ENCODE data around the gene ZFP3.

DNA sequence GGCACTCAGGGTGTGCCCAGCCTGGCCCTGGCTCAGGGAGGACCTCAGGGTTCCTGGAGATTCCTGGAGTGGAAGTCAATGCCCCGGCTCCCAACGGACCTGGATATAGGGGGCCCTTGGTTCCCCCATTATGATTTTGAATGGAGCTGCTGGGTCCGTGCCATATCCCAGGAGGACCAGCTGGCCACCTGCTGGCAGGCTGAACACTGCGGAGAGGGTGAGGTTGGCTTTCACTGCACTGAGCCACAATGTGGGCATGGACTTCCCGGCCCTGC, 61.1 kb downstream of the ZFP3 start:
- TF ChIP-seq, protein P1, sequence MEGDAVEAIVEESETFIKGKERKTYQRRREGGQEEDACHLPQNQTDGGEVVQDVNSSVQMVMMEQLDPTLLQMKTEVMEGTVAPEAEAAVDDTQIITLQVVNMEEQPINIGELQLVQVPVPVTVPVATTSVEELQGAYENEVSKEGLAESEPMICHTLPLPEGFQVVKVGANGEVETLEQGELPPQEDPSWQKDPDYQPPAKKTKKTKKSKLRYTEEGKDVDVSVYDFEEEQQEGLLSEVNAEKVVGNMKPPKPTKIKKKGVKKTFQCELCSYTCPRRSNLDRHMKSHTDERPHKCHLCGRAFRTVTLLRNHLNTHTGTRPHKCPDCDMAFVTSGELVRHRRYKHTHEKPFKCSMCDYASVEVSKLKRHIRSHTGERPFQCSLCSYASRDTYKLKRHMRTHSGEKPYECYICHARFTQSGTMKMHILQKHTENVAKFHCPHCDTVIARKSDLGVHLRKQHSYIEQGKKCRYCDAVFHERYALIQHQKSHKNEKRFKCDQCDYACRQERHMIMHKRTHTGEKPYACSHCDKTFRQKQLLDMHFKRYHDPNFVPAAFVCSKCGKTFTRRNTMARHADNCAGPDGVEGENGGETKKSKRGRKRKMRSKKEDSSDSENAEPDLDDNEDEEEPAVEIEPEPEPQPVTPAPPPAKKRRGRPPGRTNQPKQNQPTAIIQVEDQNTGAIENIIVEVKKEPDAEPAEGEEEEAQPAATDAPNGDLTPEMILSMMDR (IDR thresholded peaks at IDR 0.05): no peak
- TF ChIP-seq POLR2A (IDR thresholded peaks at IDR 0.05; ENCODE audit: low read depth): no peak
- no peak for TF ChIP-seq EP300 (IDR thresholded peaks at IDR 0.05)
